ENCODE measurements around the gene KLHDC8B.

DNA sequence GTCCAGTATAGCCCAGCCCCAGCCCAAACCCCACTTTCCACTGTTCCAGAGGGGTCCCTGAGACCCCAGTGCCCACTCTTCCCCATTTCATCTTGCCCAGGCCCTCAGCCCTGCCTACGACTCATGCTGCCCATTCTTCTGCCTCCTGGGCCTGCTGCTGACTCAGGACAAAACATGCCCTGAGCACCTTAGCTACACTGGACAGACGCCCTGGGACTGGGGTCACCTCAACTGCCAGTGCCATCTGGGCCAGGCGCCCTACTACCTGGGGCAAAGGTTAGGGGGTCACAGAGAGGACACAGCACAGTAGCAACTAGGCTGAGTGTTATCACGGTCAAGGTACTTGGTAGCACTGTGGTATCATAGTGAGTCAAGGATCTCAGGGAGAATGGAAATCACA lies 35.9 kb upstream of the KLHDC8B start:
- TF ChIP-seq, protein P1, sequence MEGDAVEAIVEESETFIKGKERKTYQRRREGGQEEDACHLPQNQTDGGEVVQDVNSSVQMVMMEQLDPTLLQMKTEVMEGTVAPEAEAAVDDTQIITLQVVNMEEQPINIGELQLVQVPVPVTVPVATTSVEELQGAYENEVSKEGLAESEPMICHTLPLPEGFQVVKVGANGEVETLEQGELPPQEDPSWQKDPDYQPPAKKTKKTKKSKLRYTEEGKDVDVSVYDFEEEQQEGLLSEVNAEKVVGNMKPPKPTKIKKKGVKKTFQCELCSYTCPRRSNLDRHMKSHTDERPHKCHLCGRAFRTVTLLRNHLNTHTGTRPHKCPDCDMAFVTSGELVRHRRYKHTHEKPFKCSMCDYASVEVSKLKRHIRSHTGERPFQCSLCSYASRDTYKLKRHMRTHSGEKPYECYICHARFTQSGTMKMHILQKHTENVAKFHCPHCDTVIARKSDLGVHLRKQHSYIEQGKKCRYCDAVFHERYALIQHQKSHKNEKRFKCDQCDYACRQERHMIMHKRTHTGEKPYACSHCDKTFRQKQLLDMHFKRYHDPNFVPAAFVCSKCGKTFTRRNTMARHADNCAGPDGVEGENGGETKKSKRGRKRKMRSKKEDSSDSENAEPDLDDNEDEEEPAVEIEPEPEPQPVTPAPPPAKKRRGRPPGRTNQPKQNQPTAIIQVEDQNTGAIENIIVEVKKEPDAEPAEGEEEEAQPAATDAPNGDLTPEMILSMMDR (conservative IDR thresholded peaks at IDR 0.05): no peak
- TF ChIP-seq ZFX (IDR thresholded peaks at IDR 0.05): no peak

All from C4-2B (cell line).